MCF 10A (cell line): ENCODE measurements around the gene GALNT13. TPM values are rescaled to one million over a fixed set of nuclear protein-coding genes. Genes with fewer than 3 reads are reported as not detected.
"Not testable (repeated sequence)": the region's sequence is repeated elsewhere in the genome, so short reads cannot be mapped to it uniquely, and the experiment has no call there.

ENCODE experiments used
- BruUV-seq: library from RNA; stranded (reverse); fragments of 400-500 nt; replicated peaks from 2 replicates; lab custom pipeline; 2021; lab: Mats Ljungman, UMichigan
- CTCF ChIA-PET: fragments of 300-600 bp; sonication (Branson Sonifier 250); formaldehyde crosslinking; extraction: SDS; loops from one replicate; lab custom pipeline; 2021; ENCODE audit warnings: antibody characterized with exemption, inconsistent platforms; lab: Yijun Ruan, JAX
- POLR2A ChIA-PET: fragments of 300-600, 350-650 bp; sonication (Branson Sonifier 250); formaldehyde crosslinking; extraction: SDS; loops from one replicate; lab custom pipeline; 2020; ENCODE audit warnings: antibody characterized with exemption, inconsistent platforms; lab: Yijun Ruan, JAX
- DNase-seq: peaks from one replicate; pipeline ENCODE4 v3.0.0-alpha.2; 2018; ENCODE audit not compliant: unreplicated experiment
- H3K27ac Mint-ChIP-seq: one replicate; pipeline ENCODE4 v1.8.0; 2022; ENCODE audit warnings: mild to moderate bottlenecking, low read depth, mixed read lengths; ENCODE audit not compliant: unreplicated experiment
- H3K27me3 Mint-ChIP-seq: one replicate; pipeline ENCODE4 v1.8.0; 2022; ENCODE audit warnings: mixed read lengths; ENCODE audit not compliant: insufficient read depth, unreplicated experiment
- H3K36me3 Mint-ChIP-seq: one replicate; pipeline ENCODE4 v1.8.0; 2022; ENCODE audit warnings: mild to moderate bottlenecking, moderate library complexity, mixed read lengths; ENCODE audit not compliant: insufficient read depth, unreplicated experiment
- H3K4me1 Mint-ChIP-seq: one replicate; pipeline ENCODE4 v1.8.0; 2022; ENCODE audit warnings: mixed read lengths; ENCODE audit not compliant: insufficient read depth, unreplicated experiment
- H3K4me3 Mint-ChIP-seq: one replicate; pipeline ENCODE4 v1.8.0; 2022; ENCODE audit warnings: mild to moderate bottlenecking, moderate library complexity, mixed read lengths; ENCODE audit not compliant: unreplicated experiment
- H3K9me3 Mint-ChIP-seq: one replicate; pipeline ENCODE4 v1.8.0; 2022; ENCODE audit warnings: mixed read lengths; ENCODE audit not compliant: unreplicated experiment
- CTCF ChIP-seq: fragments of 200-600 bp; IDR thresholded peaks from one replicate; pipeline ENCODE4 v1.8.0; 2022; ENCODE audit warnings: antibody characterized with exemption, mild to moderate bottlenecking; ENCODE audit not compliant: unreplicated experiment
- intact Hi-C: fragments of 100-400 bp; cut with micrococcal nuclease; formaldehyde crosslinking; loops from 2 replicates; pipeline ENCODE4 v1.14.1; 2022
- total RNA-seq: library from RNA; stranded (reverse); gene quantifications from 2 replicates; pipeline ENCODE4 v1.2.3, GENCODE V29; 2022

The GALNT13 gene
- total RNA-seq, 1 experiment from 2014 or later, result 0.54 TPM

- Mint-ChIP-seq H3K36me3 (no peaks in the 10 kb centered on the region), H3K27me3 (peaks cover 71% of the 10 kb centered on the region), H3K4me3 (no peak overlapping the region), H3K4me1 (no peaks in the 10 kb centered on the region), H3K27ac (no peak overlapping the region), H3K9me3 (no peaks in the 10 kb centered on the region)
- no TSS peak for BruUV-seq
- intact Hi-C loops, result no loop called here
- ChIA-PET CTCF (interaction anchor here (0.7 kb wide), 1 partner anchor 9 kb away, joined by 3 read pairs; no protein-coding TSS in a partner anchor), POLR2A (no interaction called here)
- no peak for TF ChIP-seq CTCF
- DNase-seq, result no peak
Observed at GRCh38 chr2:154470376-154470775, 598.7 kb downstream of the GALNT13 start.

GRCh38 chr2:154471492-154471891 is 599.8 kb downstream of the GALNT13 start:
- H3K27ac Mint-ChIP-seq, H3K9me3 Mint-ChIP-seq: not testable (repeated sequence)

GRCh38 chr2:154477319-154477718 is 605.6 kb downstream of the GALNT13 start:
- ChIA-PET POLR2A (no interaction called here), CTCF (no interaction called here)
- H3K27me3 Mint-ChIP-seq, result peaks cover 52% of the 10 kb centered on the region
- no peak for DNase-seq
- intact Hi-C loops, result no loop called here
- H3K4me3 Mint-ChIP-seq, result no peak overlapping the region
- BruUV-seq, result no TSS peak
- H3K27ac Mint-ChIP-seq, result no peak overlapping the region
- H3K36me3 Mint-ChIP-seq, result no peaks in the 10 kb centered on the region
- no peaks in the 10 kb centered on the region for H3K9me3 Mint-ChIP-seq
- no peaks in the 10 kb centered on the region for H3K4me1 Mint-ChIP-seq
- no peak for TF ChIP-seq CTCF

More at GRCh38 chr2:154471492-154471891, 599.8 kb downstream of the GALNT13 start:
- POLR2A ChIA-PET, CTCF ChIA-PET, DNase-seq, H3K4me3 Mint-ChIP-seq, H3K36me3 Mint-ChIP-seq, BruUV-seq, H3K4me1 Mint-ChIP-seq, intact Hi-C loops: not testable (repeated sequence)
- peaks cover 71% of the 10 kb centered on the region for H3K27me3 Mint-ChIP-seq

GRCh38 chr2:154480521-154480920 is 608.8 kb downstream of the GALNT13 start:
- Mint-ChIP-seq H3K36me3 (no peaks in the 10 kb centered on the region), H3K9me3 (no peaks in the 10 kb centered on the region), H3K4me1 (no peaks in the 10 kb centered on the region), H3K27ac (no peak overlapping the region), H3K4me3 (no peak overlapping the region), H3K27me3 (peaks cover 53% of the 10 kb centered on the region)
- no peak for TF ChIP-seq CTCF
- ChIA-PET POLR2A (no interaction called here), CTCF (no interaction called here)
- DNase-seq, result no peak
- no TSS peak for BruUV-seq
- intact Hi-C loops, result no loop called here

- no peak overlapping the region for H3K27ac Mint-ChIP-seq
- no peak for TF ChIP-seq CTCF
- POLR2A ChIA-PET, result no interaction called here
- no peaks in the 10 kb centered on the region for H3K36me3 Mint-ChIP-seq
- no TSS peak for BruUV-seq
- intact Hi-C loops, result no loop called here
- peaks cover 51% of the 10 kb centered on the region for H3K27me3 Mint-ChIP-seq
- no peaks in the 10 kb centered on the region for H3K9me3 Mint-ChIP-seq
- no peak overlapping the region for H3K4me3 Mint-ChIP-seq
- H3K4me1 Mint-ChIP-seq, result no peaks in the 10 kb centered on the region
- no peak for DNase-seq
- CTCF ChIA-PET, result no interaction called here
Observed at GRCh38 chr2:154481336-154481735, 609.6 kb downstream of the GALNT13 start.
